HL-60/S4 treated with phorbol 12-myristate 13-acetate at 8.2 ng/mL for 4 days and 3 days (cell line): Measurements from ENCODE around the gene PSME1.

Source experiments
- in situ Hi-C: fragments of 300-500 bp; cut with MboI; formaldehyde crosslinking; loops from 2 replicates; pipeline ENCODE4 v1.15.0; 2022; ENCODE audit warnings: low sequenced_read_pairs

PSME1 gene

GRCh38 chr14:24127673-24128072 is 8.3 kb upstream of the PSME1 start:
- in situ Hi-C loops: no loop called here

GRCh38 chr14:24129410-24129998 is 6.5 kb upstream of the PSME1 start:
- in situ Hi-C loops: no loop called here

GRCh38 chr14:24130380-24130716 is 5.6 kb upstream of the PSME1 start, which contains the start of gene FITM1:
TSS of gene FITM1 (plus strand) at chr14:24130659. CDS start at chr14:24131564, 905 bp downstream.
- in situ Hi-C loops: no loop called here

GRCh38 chr14:24130717-24131548 is 5.1 kb upstream of the PSME1 start:
- in situ Hi-C loops: no loop called here

DNA sequence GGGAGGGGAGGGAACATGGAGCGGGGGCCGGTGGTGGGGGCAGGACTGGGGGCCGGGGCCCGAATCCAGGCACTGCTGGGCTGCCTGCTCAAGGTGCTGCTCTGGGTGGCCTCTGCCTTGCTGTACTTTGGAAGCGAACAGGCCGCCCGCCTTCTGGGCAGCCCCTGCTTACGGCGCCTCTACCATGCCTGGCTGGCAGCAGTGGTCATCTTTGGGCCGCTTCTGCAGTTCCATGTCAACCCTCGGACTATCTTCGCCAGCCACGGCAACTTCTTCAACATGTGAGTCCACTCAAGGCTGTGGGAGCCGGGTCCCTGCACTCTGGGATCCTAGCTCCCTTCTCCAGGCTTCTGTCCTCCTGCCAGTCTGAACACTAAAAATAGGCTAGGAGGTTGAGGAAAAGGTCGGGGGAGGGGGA is 4.4 kb upstream of the PSME1 start:
- in situ Hi-C loops: no loop called here

GRCh38 chr14:24132061-24132685 is 3.8 kb upstream of the PSME1 start:
- in situ Hi-C loops: no loop called here

GRCh38 chr14:24132976-24133375 is 3.0 kb upstream of the PSME1 start:
- in situ Hi-C loops: no loop called here

GRCh38 chr14:24133735-24134134 is 2.3 kb upstream of the PSME1 start:
- in situ Hi-C loops: no loop called here

GRCh38 chr14:24135584-24135833 is 485 bp upstream of the PSME1 start:
- in situ Hi-C loops: no loop called here

- in situ Hi-C loops: no loop called here
Measured at GRCh38 chr14:24136684-24137528, 912 bp downstream of the PSME1 start.

DNA sequence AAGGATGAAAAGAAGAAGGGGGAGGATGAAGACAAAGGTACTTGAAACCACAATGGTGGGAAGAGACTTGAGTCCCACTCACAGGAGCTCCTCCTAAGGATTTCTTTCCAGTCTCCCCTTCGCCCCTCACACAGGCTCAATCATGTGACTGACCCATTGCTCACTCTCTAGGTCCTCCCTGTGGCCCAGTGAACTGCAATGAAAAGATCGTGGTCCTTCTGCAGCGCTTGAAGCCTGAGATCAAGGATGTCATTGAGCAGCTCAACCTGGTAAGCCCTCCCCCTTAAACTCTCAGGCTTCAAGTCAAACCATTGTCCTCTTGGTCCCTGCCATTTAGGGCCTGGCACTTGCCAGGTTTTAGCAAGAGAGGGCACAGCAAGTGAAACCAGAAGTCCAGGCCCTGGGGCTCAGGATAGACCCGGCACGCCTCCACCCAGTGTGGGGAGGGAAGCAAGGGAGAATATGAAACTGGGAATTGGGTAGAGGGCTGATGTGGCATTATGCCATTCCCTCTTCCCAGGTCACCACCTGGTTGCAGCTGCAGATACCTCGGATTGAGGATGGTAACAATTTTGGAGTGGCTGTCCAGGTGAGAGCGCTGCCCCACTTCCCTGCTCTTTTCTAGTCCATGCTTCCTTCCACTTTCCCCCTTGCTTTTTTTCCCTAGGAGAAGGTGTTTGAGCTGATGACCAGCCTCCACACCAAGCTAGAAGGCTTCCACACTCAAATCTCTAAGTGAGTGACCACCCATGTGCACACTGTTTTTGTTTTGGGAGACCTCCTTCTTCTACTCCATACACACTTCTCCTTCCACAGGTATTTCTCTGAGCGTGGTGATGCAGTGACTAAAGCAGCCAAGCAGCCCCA is 1.8 kb downstream of the PSME1 start:
- in situ Hi-C loops: no loop called here

DNA sequence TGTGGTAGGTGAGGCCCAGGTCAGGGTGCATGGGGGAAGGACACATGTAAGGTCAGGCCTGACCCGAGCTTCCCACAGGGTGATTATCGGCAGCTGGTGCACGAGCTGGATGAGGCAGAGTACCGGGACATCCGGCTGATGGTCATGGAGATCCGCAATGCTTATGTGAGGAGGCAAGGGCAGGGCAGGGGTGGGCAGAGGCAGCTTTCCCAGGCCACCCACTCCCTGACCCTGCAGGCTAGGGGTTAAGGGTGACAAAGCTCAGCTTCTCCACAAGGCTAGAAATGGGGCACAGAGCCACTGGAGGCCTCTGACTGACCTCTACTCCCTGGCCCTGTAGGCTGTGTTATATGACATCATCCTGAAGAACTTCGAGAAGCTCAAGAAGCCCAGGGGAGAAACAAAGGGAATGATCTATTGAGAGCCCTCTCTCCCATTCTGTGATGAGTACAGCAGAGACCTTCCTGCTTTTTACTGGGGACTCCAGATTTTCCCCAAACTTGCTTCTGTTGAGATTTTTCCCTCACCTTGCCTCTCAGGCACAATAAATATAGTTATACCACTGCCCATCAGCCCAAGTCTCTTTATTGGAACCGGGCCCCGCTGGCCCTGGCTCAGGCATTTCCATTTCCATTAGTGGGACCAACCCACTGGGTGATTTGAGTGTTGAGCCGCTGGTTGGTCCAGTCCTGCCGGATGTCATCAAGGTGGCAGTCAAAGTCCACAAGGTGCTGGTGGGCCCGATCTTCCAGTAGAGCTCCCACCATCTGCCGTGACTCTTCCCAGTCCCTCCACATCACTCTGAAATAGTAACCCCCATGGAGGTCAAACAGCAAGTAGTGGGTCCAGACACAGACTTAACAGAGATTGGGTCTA is 2.6 kb downstream of the PSME1 start:
- in situ Hi-C loops: no loop called here

DNA sequence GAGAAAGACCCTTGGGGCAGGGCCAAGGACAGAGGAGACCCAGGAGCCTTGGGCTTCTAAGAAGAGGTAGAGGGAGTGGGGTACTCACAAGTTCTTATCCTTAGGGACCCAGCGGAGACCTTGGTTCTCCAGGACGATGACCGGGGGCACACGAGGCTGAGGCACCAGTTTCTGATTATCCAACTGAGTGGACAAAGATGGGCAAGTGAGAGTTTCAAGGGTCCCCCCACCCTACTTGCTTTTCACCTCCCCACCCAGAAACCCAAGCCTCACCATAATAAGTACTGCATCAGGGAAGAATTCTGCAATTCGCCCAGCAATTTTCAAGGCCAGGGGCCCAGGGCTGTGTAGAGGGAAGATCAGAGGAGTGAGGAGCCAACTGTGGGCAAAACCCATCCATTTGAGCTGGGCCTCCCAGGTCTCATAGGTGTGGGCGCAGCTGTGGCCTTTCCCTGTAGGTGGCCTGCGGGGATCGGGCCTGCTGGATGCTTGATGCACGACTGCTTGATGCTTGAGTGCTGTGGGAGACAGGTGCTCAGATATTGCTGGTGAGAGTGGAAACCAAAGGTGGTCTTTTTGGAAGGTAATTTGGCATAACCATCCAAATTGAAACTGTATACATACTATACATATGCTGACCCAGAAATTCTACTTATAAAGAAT is 3.4 kb downstream of the PSME1 start:
- in situ Hi-C loops: no loop called here

DNA sequence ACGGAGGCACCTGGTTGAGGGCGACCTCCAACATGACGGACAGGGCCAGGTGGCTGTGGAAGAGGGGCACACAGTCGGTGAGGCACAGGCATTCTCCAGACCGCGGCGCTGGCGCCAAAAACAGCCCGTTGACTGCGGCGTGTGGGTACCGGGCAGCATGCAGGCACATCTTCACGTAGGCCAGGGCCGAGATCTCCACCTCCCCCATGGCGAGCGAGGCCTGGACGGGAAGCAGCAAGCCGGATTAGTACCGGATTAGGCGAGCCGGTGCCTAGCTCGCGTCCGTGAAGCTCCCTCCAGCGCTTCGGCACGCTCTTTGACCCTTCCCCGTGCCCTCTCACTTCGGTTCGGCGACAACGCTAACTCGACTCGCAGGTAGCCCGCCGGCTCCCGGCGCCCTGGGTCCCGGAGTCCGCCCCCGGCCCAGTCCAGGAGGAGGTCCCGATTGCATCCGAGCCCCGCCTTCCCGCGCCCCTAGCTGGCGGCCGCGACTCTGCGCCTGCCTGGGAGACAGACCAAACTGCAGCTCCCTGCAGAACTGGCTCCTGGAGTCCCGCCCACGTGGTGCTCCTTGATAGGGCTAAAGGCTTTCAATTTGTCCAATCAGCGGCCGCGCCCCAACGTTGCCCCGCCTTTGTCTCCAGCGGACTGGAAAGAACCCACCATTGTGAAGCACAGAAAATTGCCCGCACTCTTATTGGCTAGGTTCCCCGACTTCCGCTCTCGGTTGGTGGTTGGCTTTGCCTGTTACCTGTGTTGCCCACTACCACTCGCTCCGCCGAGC is 5.3 kb downstream of the PSME1 start, which contains the start of gene EMC9:
Gene EMC9 (minus strand): TSS at position 495 of the 784 bp plus-strand sequence. CDS start 287 bp downstream, at position 208.
- in situ Hi-C loops: no loop called here

DNA sequence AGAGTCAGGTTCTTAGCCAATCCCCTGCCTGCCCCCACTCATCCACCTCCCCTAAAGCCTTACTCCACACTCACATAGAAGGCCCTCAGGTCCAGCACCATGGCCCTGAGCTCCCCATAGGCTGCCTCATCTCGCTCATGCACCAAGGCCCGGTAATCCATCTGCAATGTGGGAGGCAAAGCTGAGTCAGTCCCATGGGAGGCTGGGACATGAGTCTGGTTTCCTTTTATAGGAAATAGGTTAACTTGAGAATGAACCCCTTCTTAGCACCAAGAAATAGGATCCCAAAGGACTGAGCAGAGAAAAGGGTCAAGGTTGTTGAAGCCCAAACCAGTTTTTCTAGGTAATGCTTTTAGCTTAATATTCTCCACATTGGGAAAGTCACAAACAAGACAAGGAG is 7.5 kb downstream of the PSME1 start:
- in situ Hi-C loops: no loop called here

- in situ Hi-C loops: no loop called here
Measured at GRCh38 chr14:24144451-24144850, 8.5 kb downstream of the PSME1 start.

GRCh38 chr14:24145219-24145618 is 9.2 kb downstream of the PSME1 start:
- in situ Hi-C loops: no loop called here
